ENCODE measurements around the gene CERT1.

GRCh38 chr5:75471193-75471592 lies 40.2 kb downstream of the CERT1 start:
- TF ChIP-seq CTCF (IDR thresholded peaks at IDR 0.05; ENCODE audit: low read depth, low read length, poor library complexity, severe bottlenecking) (no peak), EZH2phosphoT487 (IDR thresholded peaks at IDR 0.05; ENCODE audit: borderline replicate concordance, low read length) (no peak)
